Sigmoid colon (tissue), 7 donors: ENCODE results near the gene SPI1. TPM values are rescaled to one million over a fixed set of nuclear protein-coding genes. Genes with fewer than 3 reads are reported as not detected.

Experiments used
- DNase-seq: peaks from one replicate; pipeline ENCODE4 v3.0.0-alpha.2; 2019
- H3K27ac ChIP-seq, 4 donors: fragments of 200-600 bp; sonication (generic); one replicate each; pipeline ENCODE4 v1.5.1; 2016 to 2019; ENCODE audit warnings: mild to moderate bottlenecking in 1 of 4
- H3K27me3 ChIP-seq, 3 donors: fragments of 200-600 bp; sonication (generic); one replicate each; pipeline ENCODE4 v1.5.1; 2019; ENCODE audit warnings: mild to moderate bottlenecking in 1 of 3
- H3K36me3 ChIP-seq, 4 donors: fragments of 200-600 bp; sonication (generic); one replicate each; pipeline ENCODE4 v1.5.1; 2016 to 2019
- H3K4me1 ChIP-seq, 4 donors: fragments of 200-600 bp; sonication (generic); one replicate each; pipeline ENCODE4 v1.5.1; 2017 to 2019
- H3K4me3 ChIP-seq, 4 donors: fragments of 200-600 bp; sonication (generic); one replicate each; pipeline ENCODE4 v1.5.1; 2017 to 2019; ENCODE audit warnings: mild to moderate bottlenecking in 2 of 4, moderate library complexity in 1 of 4
- H3K9me3 ChIP-seq, 4 donors: fragments of 200-600 bp in 3 of 4; sonication (generic) in 3 of 4; one replicate each; pipeline versions ENCODE4 v1.5.1 to v1.6.1; 2013 to 2019
- EP300 ChIP-seq, 4 donors: sonication (generic); formaldehyde crosslinking; IDR thresholded peaks; one replicate each; pipeline ENCODE4 v1.6.1; 2017; ENCODE audit warnings: antibody characterized with exemption in 4 of 4
- POLR2A ChIP-seq, 2 donors: fragments of 450-650 bp; IDR thresholded peaks; one replicate each; pipeline ENCODE4 v1.6.1; 2016; ENCODE audit warnings: antibody characterized with exemption in 2 of 2, mild to moderate bottlenecking in 2 of 2, moderate library complexity in 2 of 2
- POLR2AphosphoS5 ChIP-seq, 4 donors: sonication (generic); formaldehyde crosslinking; IDR thresholded peaks; one replicate each; pipeline ENCODE4 v1.6.1; 2017; ENCODE audit warnings: antibody characterized with exemption in 4 of 4
- WGBS, 2 donors: extraction: QIAGEN DNeasy Blood & Tissue Kit; methylation state at CpG; one replicate each; pipeline ENCODE4 v1.1.7; 2013; 5-methylcytosine and 5-hydroxymethylcytosine counted together
- intact Hi-C: fragments of 100-400 bp; cut with DNase I; formaldehyde crosslinking; loops from one replicate; pipeline ENCODE4 v1.15.1; 2023
- polyA plus RNA-seq, 3 donors: library from polyadenylated mRNA; stranded (reverse); fragments of 200-250 nt; gene quantifications; one replicate each; pipeline ENCODE4 v1.2.3, GENCODE V29; 2013
- total RNA-seq, 4 donors: library from RNA; depleted of rRNA; stranded (reverse); fragments of >200 nt; gene quantifications; one replicate each; pipeline ENCODE4 v1.1.0, GENCODE V29; 2016
- TF ChIP-seq, protein P1 (sequence below), 4 experiments: fragments of 450-650 bp in 3 of 4; fragments of 200-600 bp in 1 of 4; IDR thresholded peaks; one replicate each; pipeline ENCODE4 v1.5.1; 2016 to 2019; ENCODE audit warnings: antibody characterized with exemption in 4 of 4, mild to moderate bottlenecking in 3 of 4, moderate library complexity in 2 of 4
- donor health status: healthy with polysubstance abuse.
- donor health status: Bipolar disorder and iron deficiency.
- donor health status: healthy.

Gene SPI1
- total RNA-seq (10 to 100 TPM; 10.5 to 19.7 (median 18.8) TPM), polyA plus RNA-seq (10 to 100 TPM; 21.6 to 29.8 (median 27.1) TPM)

GRCh38 chr11:47378010-47378835 lies at the start of gene SPI1:
Gene SPI1 (minus strand): TSS chr11:47378547. CDS start chr11:47378353, 194 bp downstream.
- Histone ChIP-seq H3K36me3 (no peaks in the 10 kb centered on the region), H3K9me3 (no peaks in the 10 kb centered on the region), H3K27ac (peak within 1 kb of the TSS; percentile 47 to 67 (median 56)), H3K4me3 (peak within 1 kb of the TSS in 3 of 4 donors; percentile 19 to 38 (median 35)), H3K27me3 (no peaks in the 10 kb centered on the region), H3K4me1 (peaks cover 0 to 6% (median 0%) of the 10 kb centered on the region in 4 donors)
- TF ChIP-seq POLR2AphosphoS5 (IDR thresholded peaks at IDR 0.05) (peak in 2 of 4 donors; percentile 9 to 17), POLR2A (IDR thresholded peaks at IDR 0.05) (peak in 1 of 2 donors; percentile 22), EP300 (IDR thresholded peaks at IDR 0.05) (no peak)
- TF ChIP-seq, protein P1, sequence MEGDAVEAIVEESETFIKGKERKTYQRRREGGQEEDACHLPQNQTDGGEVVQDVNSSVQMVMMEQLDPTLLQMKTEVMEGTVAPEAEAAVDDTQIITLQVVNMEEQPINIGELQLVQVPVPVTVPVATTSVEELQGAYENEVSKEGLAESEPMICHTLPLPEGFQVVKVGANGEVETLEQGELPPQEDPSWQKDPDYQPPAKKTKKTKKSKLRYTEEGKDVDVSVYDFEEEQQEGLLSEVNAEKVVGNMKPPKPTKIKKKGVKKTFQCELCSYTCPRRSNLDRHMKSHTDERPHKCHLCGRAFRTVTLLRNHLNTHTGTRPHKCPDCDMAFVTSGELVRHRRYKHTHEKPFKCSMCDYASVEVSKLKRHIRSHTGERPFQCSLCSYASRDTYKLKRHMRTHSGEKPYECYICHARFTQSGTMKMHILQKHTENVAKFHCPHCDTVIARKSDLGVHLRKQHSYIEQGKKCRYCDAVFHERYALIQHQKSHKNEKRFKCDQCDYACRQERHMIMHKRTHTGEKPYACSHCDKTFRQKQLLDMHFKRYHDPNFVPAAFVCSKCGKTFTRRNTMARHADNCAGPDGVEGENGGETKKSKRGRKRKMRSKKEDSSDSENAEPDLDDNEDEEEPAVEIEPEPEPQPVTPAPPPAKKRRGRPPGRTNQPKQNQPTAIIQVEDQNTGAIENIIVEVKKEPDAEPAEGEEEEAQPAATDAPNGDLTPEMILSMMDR (IDR thresholded peaks at IDR 0.05) = no peak
- intact Hi-C loops = no loop called here
- WGBS, 2 donors = 54 to 83% methylated on average over 31 of the region's 31 CpGs
- DNase-seq = peak; percentile 85

DNA sequence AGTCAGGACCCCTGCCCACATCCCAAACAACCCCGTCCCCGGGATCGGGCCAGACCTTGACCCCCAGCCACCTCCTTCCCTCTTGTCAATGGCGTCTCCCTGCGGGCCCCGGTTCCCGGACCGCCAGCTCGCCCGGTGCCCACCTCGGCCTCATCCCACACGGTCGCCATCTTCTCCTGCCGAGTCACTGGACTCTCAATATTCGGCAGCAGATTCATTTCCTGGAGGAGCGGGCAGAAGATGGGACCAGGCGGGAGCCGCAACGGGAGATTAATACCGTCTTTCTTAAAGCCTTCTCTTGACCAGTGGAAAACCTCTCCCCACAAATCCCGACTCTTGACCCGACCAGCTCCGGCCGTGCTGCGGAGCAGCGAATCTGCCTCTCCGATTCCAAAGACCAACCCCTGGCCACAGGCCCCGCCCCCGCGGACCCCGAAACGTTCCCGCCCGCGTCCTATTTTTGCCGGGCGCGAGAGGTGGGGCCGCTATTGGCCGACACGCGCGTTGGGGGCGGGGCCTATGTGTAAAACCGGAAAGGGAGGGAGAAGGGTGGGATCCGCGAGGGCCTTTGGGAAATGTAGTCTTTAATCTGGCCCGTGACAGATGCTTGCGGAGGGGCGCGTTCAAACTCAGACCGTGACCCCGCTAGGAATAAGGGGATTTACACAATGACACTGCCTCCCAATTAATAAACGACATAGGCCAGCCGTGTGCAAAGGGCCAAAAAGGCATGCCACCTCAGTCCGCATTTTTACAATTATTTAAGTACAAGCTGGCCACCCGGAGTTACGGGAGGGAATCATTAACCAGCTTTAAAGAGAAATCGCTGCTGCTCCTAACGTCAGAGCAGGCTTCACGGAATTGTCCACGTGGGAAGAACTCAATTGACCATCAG lies 48.0 kb upstream of the SPI1 start, which contains the start of gene PSMC3:
Gene PSMC3 (minus strand): TSS at position 378 of the 895 bp plus-strand sequence. CDS start 160 bp downstream, at position 218.
- H3K27ac ChIP-seq = peak within 1 kb of the TSS; percentile 91 to 95 (median 92)
- WGBS, 2 donors = 1% methylated on average over 62 of the region's 62 CpGs
- intact Hi-C loops = loop anchor here (1.0 to 2.0 kb wide), 2 partner anchors 18 to 126 kb away; partner anchors contain the start of genes CELF1 and SLC39A13

DNA sequence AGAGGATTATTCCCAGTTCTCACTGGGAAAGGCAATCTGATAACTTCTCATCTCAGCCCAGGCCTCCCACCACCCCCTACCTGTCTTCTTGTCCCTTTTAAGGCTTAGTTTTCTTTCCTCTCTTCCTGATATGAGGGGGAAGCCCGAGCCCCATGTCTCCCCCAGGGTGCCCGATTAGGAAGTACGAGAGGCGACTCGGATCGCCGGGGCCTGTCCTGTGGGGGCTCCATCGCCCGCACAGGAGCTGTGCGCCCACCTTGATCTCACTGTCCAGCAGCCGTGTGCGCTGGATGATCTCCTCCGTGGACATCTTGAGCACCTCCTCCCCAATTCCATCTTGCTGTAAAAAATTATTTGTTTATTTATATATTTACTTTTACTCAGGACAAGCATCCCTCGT lies 47.3 kb upstream of the SPI1 start:
- 0 to 1% methylated on average over 14 of the region's 14 CpGs for WGBS, 2 donors
- peak overlapping the region; percentile 91 to 95 (median 92) for H3K27ac ChIP-seq
- H3K27me3 ChIP-seq = no peaks in the 10 kb centered on the region
- no peaks in the 10 kb centered on the region for H3K9me3 ChIP-seq
- peaks cover 28 to 42% (median 34%) of the 10 kb centered on the region in 4 donors for H3K36me3 ChIP-seq
- peak overlapping the region; percentile 86 to 97 (median 91) for H3K4me3 ChIP-seq
- DNase-seq = no peak
- TF ChIP-seq, protein P1 (IDR thresholded peaks at IDR 0.05) = no peak
- TF ChIP-seq EP300 (IDR thresholded peaks at IDR 0.05) (no peak), POLR2AphosphoS5 (IDR thresholded peaks at IDR 0.05) (no peak), POLR2A (IDR thresholded peaks at IDR 0.05) (no peak)
- H3K4me1 ChIP-seq = peaks cover 0 to 23% (median 19%) of the 10 kb centered on the region in 4 donors
- intact Hi-C loops = loop anchor here (1.0 to 2.0 kb wide), 2 partner anchors 17 to 127 kb away; partner anchors contain the start of genes CELF1 and SLC39A13

More for the DNA sequence above, 48.0 kb upstream of the SPI1 start, which contains the start of gene PSMC3:
- Histone ChIP-seq H3K27me3 (no peaks in the 10 kb centered on the region), H3K4me3 (peak within 1 kb of the TSS; percentile 86 to 97 (median 91)), H3K4me1 (peaks cover 0 to 23% (median 19%) of the 10 kb centered on the region in 4 donors), H3K9me3 (no peaks in the 10 kb centered on the region), H3K36me3 (peaks cover 24 to 35% (median 30%) of the 10 kb centered on the region in 4 donors)
- TF ChIP-seq, protein P1 (IDR thresholded peaks at IDR 0.05) = no peak
- peak; percentile 40 to 80 (median 68) for TF ChIP-seq POLR2AphosphoS5 (IDR thresholded peaks at IDR 0.05)
- TF ChIP-seq POLR2A (IDR thresholded peaks at IDR 0.05) = peak; percentile 52 to 65
- TF ChIP-seq EP300 (IDR thresholded peaks at IDR 0.05) = no peak
- DNase-seq = peak; percentile 99
